SK-N-SH treated with all-trans-retinoic acid at 6 μM for 48 hours (cell line): ENCODE data around the gene MINDY4.

Experiments
- ISL1 ChIP-seq: fragments of 250-450 bp; sonication (Bioruptor Pico); IDR thresholded peaks from 2 replicates; pipeline ENCODE4 v2.1.2; 2022; ENCODE audit warnings: mild to moderate bottlenecking, moderate library complexity
- POU6F1 ChIP-seq: fragments of 250-450 bp; sonication (Bioruptor Pico); IDR thresholded peaks from 2 replicates; pipeline ENCODE4 v1.8.0; 2021; ENCODE audit warnings: low read depth, mild to moderate bottlenecking, moderate library complexity, borderline replicate concordance
- ZFP30 ChIP-seq: fragments of 450-650 bp; formaldehyde crosslinking; IDR thresholded peaks from 2 replicates; pipeline ENCODE4 v1.5.0; 2022; ENCODE audit warnings: mild to moderate bottlenecking, moderate library complexity
- ZNF565 ChIP-seq: fragments of 450-650 bp; formaldehyde crosslinking; conservative IDR thresholded peaks from 2 replicates; pipeline ENCODE4 v1.5.0; 2020; ENCODE audit warnings: low read depth, mild to moderate bottlenecking, moderate library complexity
- TF ChIP-seq, protein P1 (sequence below): fragments of 250-450 bp; sonication (Bioruptor Pico); IDR thresholded peaks from 2 replicates; pipeline ENCODE4 v1.5.1; 2021; ENCODE audit warnings: mild to moderate bottlenecking, moderate library complexity

- TF ChIP-seq, protein P1, sequence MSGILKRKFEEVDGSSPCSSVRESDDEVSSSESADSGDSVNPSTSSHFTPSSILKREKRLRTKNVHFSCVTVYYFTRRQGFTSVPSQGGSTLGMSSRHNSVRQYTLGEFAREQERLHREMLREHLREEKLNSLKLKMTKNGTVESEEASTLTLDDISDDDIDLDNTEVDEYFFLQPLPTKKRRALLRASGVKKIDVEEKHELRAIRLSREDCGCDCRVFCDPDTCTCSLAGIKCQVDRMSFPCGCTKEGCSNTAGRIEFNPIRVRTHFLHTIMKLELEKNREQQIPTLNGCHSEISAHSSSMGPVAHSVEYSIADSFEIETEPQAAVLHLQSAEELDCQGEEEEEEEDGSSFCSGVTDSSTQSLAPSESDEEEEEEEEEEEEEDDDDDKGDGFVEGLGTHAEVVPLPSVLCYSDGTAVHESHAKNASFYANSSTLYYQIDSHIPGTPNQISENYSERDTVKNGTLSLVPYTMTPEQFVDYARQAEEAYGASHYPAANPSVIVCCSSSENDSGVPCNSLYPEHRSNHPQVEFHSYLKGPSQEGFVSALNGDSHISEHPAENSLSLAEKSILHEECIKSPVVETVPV = no peak
- TF ChIP-seq POU6F1 (CRISPR knock-in tag) (no peak), ZFP30 (CRISPR knock-in tag) (no peak), ISL1 (CRISPR knock-in tag) (no peak), ZNF565 (CRISPR knock-in tag) (no peak)
These were observed 66.4 kb downstream of the MINDY4 start for GRCh38 chr7:30837581-30837980.
